ENCODE measurements around the gene RPRD1B.

RPRD1B gene

DNA sequence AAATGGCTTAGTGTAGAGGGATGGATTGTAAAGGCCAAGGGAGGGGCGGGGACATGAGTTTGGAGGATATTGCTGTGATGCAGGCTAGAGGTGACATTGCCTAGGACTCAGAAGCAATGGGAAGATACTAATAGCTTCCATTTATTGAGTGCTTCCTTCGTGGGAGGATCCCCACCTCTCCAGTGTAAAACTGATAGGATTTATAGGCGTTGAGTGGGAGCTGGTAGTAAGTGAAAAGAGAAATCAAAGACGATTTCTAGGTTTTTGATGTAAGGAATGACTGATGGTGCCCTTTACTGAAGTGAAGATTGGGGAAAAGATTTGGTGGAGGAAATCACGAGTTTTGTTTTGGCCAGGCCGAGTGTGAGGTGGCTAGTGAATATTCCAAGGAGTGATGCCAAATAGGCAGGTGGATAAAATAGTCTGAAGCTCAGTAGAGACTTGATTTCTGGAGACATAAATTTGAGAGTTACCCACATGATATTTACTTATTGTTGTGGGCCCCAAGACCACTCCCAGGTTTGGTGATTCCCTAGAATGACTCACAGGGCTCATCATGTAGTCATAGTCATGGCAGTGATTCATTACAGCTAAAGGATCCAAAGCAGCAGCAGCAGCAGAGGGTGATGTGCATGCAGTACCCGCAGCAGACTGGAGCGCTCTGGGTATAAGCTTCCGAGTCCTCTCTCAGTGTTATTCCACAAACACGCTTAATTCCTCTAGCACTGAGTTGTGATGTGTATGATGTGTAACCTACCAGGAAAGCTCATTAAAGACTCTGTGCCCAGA, 10.2 kb downstream of the RPRD1B start:
- peak; percentile 62 for DNase-seq

DNA sequence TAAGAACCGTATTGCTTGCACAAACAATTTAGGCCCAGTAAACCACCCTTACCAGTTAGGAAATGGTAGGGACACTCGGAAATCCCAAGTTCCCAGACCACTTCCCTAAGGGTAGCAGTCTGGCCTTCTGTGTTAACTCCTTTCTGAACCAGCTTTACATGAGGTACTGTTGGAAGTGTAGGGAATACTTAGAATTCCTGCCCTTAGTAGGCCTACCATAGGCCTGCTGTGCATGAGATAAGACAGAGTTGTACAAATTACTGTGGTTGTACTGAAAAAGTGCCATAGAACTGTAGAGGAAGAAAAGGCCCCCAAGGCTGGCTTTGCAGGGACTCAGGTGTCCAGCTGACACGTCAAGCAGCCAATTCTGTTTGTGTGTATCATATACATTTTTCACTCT, 11.1 kb downstream of the RPRD1B start:
- DNase-seq = no peak

DNA sequence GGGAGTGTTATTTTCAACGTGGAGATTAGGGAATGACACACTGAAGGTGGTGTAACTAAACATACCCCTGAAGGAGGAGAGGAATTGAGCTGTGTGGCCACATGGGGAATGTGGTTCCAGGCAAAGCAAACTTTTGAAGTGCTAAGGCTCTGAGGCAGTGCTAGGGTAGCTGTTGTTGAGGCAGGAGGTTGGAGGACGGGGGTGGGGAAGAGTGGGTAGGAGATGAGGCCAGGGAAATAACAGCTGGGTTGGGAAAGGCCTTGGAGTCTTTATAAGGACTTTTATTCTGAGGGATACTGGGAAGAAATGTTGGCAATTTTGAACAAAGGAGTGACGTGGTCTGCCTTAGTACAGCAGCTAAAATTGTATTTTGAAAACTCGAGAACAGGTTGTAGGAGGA, 13.0 kb downstream of the RPRD1B start:
- no peak for DNase-seq

GRCh38 chr20:38049800-38050199, 16.3 kb downstream of the RPRD1B start:
- no peak for DNase-seq

DNA sequence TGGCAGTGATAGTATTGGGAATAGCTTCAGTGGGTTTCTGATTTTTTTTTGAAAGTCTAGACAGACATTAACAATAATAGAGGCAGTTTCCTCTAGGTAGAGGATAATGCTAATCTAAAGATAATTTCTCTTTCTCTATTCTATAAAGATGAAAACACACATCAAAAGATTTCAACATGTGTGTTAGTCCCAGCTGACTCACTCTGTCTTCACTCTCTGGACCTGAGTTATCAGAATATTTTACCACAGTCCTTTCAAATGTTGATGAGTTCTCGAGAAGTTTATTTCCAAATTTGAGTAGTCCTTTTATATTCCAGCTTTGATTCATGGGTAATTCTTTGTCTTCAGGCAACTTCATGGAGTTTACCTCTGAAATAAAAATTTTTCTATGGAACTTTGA, 17.1 kb downstream of the RPRD1B start:
- DNase-seq = no peak

- DNase-seq = no peak
Observed at GRCh38 chr20:38052870-38053269, 19.3 kb downstream of the RPRD1B start.

- no peak for DNase-seq
Observed at GRCh38 chr20:38054647-38055046, 21.1 kb downstream of the RPRD1B start.

- DNase-seq = no peak
Observed at GRCh38 chr20:38055294-38055693, 21.7 kb downstream of the RPRD1B start.

DNA sequence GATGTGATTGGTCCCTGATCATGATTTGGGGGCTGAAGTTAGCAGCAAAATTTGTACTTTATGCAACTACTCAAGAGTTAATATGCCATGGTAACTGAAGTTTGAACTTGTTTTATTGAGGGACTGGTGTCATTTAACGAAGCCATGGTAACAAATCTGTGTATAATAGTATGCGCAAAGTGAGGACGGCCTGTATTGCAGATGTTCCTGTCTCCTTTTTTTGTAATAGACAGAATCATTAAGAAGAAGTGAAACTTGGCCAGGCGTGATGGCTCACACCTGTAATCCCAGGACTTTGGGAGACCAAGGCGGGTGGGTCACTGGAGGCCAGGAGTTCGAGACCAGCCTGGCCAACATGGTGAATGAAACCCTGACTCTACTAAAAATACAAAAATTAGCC, 22.3 kb downstream of the RPRD1B start:
- no peak for DNase-seq

DNA sequence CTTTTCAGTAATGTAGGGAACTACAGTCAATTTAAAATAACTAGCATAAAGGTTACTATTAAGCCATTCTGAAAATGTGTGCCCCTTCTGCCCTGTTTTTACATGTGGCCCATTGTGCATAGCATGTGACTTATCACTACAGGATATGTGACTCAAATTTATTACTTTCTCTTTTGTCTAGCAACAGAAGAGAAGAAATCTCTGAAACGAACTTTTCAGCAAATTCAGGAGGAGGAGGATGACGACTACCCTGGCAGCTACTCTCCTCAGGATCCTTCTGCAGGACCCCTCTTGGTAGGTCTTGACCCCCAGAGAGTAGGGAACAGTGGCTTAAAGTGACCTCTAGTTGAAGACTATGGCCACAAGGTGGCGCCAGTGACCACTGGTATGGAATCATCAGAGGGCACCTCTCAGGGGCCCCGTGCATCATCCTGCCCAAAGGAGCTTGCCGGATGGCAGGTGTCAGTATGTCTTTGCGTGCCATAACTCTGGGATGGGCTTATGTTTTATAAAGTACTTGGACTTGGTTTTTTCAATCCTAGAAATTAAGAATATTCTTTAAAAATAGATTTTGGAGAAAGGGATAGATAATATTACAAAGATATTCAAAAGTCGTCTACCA, 23.9 kb downstream of the RPRD1B start:
- DNase-seq = peak; percentile 83

DNA sequence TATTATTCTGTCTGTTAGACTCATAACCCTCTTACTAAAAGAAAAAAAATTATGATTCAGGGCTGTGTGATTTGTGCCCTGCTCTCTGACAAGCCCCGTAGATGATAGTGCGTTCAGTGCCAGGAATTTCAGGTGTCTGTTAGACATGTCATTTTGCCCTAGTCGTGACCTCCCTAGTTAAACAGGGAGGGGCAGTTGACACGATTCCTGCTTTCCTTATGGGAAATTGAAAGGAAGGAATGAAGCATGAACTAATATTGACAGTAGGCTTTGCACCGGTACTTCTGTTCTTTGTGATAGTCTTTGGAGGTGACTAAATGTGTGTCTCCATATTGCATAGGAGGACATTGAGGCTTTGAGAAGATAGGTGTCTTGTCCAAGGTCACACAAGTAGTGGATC, 26.3 kb downstream of the RPRD1B start:
- DNase-seq = no peak

GRCh38 chr20:38060536-38060935, 27.0 kb downstream of the RPRD1B start:
- DNase-seq = no peak

DNA sequence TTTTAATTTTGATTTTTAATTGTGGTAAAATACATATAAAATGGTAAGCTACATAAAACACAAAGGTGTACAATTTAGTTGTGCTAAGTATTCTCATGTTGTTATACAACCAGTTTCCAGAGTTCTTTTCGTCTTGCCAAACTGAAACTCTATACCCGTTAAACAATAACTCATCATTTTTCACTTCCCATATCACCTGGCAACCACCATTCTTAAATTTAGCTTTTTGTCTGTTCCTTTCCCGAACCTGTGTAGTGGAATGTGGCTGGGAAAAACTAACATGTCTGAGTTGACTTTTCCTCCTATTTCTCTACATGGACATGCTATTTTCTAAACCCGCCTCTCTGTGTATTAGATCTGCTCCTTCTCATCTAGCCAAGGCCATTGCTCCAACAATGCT, 27.6 kb downstream of the RPRD1B start:
- DNase-seq = no peak

- no peak for DNase-seq
Observed at GRCh38 chr20:38062890-38063289, 29.3 kb downstream of the RPRD1B start.

GRCh38 chr20:38063911-38064530, 30.5 kb downstream of the RPRD1B start:
- no peak for DNase-seq

GRCh38 chr20:38065764-38066375, 32.3 kb downstream of the RPRD1B start:
- DNase-seq = no peak

DNA sequence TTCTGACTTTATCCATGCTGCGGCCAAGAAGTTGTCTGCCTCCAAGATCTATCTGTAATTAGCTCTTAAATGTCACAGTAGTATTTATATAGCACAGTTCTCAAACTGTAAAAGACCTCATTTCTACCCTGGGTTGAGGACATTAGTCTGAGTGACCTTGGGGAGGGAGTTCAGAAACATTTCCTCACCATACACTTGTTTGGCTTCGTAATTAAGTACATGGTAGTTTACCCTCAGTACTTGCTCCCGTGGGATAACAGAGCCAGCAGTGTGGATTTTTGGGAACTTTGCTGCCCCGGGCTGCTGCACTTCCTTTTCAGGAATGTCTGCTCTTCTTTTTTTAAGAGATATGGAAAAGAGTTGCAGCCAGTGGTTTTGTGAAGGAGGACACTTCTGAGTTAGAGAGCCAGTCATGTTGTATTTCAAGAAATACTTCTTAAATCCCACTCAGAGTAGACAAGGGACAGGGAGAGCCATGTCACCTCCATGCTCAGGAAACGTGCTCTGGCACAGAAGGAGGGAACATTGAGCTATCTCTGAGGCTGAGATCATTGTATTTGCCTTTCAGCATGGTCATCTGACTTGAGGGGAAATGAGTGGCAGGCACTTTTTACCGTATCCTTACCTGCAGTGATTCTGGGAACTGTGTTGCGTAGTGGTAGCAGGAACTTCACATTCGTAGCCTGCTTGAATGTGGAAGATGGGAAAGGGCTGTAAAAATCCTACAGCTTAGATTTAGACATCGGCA, 33.6 kb downstream of the RPRD1B start:
- no peak for DNase-seq

DNA sequence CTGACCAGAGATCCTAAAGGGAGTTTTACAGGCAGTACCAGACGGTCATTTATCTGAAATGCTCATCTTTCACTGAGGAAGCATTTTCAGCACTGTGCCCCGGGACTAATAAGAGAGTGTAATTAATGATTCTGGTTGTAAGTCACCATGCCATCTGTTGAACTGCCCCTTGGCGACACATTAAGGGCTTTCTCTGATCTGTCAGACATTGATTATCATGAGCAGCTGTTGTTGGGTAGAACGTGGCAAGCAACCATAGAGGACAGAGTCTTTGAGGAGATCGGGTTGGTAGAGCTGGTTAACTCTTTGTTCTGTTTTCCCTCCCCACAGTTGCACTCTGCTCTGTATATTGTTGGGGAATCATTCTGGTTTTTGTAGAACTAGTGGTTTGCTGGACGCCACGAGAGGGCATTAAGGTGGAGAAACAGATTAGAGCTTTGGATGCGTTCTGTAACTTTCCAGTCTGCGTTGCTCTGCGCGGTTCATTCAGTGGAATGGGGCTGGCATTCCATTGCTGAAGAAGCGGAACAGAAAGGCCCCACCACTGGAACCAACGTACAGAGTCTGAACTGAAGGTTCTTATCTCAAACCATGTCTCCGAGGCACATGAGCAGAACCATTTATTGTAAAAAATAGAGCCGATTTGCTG, 34.3 kb downstream of the RPRD1B start:
- DNase-seq = no peak

DNA sequence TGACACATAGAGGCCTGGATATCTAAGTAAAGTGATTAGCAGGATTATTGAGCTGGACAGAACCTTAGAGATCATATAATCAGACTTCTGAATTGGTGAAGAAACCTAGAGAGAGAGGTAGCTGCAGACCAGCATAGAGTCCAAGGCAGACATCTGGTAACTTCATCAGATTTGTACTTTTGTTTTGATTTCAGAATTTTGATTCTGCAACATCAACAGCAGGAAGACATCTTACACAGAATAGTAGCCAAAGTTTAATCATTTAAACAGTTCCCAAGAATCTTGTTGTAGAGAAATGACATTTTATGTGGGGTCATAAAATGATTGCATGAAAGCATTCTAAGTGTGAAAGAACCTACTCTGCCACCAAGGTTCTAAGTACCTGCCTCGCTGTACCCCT, 39.4 kb downstream of the RPRD1B start:
- DNase-seq = no peak

DNA sequence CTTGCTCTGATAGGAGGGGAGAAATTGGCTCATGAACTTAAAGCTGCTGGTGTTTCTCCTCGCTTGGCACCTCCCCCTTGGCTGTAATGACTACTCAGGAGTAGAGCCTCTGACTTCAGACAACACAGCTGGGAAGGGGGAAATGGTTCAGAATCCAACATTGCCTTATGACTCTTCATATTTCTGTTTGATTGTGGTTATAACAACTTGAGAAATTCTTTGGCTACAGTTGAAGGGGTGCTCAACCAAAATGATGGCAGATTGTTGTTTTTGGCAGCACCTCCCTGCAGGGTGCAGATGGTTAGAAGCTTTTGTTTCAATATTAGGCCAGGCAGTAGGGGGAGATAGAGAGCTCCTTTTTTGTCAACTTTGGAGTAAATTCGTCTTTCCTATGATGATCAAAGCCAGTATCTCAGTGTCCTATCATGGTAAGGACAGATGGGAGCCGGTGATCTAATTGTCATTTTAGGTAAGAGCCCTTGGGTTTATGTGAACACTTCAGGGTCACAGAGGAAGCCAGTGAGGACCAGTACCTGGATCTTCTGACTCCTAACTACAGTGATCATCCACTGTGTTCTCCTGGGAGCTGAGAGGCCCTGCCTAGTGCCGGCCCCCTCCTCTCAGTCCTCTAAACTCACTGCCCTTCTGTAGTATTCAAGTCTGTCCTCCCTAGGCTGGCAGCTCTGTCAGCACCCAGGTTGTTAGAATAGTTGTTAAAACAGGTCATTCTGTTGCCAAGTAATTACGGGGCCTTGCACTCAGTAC, 39.9 kb downstream of the RPRD1B start:
- DNase-seq = peak; percentile 73

DNA sequence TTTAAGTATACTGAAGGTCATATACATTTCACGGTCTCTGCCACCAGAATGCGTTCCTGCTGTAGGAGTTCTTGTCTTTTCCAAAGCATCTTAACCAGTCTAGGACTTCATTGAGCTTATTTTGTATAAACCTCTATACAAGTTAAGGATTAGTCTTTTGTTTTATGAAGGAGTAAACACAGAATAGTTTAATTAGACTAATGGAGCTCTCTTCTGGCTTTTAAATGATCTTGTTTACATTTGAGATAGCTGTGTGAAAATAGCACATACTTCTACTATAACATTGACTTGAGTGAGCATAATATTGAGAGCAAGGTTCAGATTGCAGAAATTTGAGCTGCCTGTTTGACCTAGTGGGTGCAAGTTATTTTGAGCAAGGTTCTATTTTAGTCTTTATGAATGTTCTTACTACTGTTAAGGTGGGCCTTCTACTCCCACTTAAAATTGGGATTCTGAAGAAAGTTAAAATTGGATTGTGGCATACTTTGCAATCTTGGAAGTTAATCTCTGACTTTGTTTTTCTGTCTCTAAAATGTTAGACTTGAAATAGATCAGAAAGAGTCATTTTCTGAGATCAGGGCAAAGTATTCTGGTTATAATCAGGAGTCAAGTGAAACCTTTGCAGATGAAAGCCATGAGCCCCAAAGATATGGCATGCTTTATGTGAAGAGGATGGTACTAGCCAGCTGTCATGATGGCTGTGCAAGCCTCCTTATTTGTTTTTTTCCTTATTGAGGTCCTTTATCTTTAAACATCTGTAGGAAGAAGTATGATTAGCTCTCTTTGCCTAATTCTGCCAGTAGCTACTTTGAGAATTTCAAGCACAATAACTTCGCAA, 41.8 kb downstream of the RPRD1B start:
- DNase-seq = no peak

Data from suppressor macrophage treated with lipopolysaccharide for 4 hours (primary cell).